Measurements from ENCODE around the gene PTPDC1.

PTPDC1 gene, protein sequence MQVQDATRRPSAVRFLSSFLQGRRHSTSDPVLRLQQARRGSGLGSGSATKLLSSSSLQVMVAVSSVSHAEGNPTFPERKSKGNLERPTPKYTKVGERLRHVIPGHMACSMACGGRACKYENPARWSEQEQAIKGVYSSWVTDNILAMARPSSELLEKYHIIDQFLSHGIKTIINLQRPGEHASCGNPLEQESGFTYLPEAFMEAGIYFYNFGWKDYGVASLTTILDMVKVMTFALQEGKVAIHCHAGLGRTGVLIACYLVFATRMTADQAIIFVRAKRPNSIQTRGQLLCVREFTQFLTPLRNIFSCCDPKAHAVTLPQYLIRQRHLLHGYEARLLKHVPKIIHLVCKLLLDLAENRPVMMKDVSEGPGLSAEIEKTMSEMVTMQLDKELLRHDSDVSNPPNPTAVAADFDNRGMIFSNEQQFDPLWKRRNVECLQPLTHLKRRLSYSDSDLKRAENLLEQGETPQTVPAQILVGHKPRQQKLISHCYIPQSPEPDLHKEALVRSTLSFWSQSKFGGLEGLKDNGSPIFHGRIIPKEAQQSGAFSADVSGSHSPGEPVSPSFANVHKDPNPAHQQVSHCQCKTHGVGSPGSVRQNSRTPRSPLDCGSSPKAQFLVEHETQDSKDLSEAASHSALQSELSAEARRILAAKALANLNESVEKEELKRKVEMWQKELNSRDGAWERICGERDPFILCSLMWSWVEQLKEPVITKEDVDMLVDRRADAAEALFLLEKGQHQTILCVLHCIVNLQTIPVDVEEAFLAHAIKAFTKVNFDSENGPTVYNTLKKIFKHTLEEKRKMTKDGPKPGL

DNA sequence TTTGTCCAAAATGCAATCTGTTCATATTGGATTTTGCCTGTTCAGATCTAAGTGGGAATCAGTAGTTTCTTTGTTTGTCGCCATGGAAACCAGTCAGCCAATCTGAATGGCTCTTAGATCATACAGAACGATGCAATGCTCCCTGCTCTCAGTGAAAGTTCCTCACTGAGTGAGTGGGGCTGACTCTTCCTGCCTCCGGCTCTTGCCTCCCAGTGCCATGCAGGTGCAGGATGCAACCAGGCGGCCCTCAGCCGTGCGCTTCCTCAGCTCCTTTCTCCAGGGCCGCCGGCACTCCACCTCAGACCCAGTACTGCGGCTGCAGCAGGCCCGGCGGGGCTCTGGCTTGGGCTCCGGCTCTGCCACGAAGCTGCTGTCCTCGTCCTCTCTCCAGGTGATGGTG lies at the start of gene PTPDC1:
Gene PTPDC1, plus strand, starts transcription at position 151 of the 400 bp plus-strand sequence. Its CDS starts 67 bp downstream, at position 218.
- TF ChIP-seq, protein P1, sequence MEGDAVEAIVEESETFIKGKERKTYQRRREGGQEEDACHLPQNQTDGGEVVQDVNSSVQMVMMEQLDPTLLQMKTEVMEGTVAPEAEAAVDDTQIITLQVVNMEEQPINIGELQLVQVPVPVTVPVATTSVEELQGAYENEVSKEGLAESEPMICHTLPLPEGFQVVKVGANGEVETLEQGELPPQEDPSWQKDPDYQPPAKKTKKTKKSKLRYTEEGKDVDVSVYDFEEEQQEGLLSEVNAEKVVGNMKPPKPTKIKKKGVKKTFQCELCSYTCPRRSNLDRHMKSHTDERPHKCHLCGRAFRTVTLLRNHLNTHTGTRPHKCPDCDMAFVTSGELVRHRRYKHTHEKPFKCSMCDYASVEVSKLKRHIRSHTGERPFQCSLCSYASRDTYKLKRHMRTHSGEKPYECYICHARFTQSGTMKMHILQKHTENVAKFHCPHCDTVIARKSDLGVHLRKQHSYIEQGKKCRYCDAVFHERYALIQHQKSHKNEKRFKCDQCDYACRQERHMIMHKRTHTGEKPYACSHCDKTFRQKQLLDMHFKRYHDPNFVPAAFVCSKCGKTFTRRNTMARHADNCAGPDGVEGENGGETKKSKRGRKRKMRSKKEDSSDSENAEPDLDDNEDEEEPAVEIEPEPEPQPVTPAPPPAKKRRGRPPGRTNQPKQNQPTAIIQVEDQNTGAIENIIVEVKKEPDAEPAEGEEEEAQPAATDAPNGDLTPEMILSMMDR (IDR thresholded peaks at IDR 0.05; ENCODE audit: control insufficient read depth, extremely low read depth, insufficient read depth) = no peak
- no peak within 1 kb of the TSS for H3K4me3 ChIP-seq (ENCODE audit: low read depth, low read length)
- DNase-seq (ENCODE audit: low read depth) = no peak

DNA sequence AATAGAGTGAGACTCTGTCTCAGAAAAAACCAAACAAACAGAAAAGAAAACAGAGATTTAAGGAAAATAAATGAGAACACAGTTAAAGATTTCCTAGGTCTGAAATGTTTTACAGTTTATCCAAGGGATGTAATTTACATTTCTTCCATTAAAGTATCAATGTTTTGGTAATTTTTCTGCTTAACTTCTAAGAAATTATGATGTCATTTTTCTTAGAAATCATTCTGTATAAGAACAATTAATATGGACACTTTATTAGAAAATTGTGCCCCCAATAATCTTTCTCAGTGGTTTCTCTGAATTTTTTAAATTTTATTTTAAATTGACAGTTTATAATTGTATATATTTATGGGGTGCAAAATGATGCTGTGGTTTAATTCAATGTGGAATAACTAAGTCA lies 49.8 kb upstream of the PTPDC1 start:
- TF ChIP-seq, protein P1 (IDR thresholded peaks at IDR 0.05; ENCODE audit: control insufficient read depth, extremely low read depth, insufficient read depth) = no peak
- no peak overlapping the region for H3K4me3 ChIP-seq (ENCODE audit: low read depth, low read length)
- DNase-seq (ENCODE audit: low read depth) = no peak

DNA sequence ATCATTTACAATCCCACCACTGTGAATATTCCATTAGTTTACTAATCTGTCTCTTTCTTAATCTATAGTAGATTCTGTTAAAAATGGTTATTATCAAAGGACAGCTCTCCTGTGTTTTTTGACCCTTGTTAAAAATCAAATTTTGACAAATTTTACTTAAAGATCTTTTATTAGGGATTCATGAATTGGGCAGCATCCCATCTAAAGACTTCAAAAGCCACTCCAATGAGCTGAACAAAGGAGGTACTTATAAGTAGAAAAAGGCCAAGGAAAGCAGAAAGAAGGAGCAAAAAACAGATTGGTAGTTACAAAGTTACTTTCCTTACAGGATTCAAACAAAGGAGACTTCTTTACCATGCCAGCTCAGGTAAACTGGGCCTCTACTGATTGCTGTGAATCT lies 44.5 kb upstream of the PTPDC1 start:
- DNase-seq (ENCODE audit: low read depth) = no peak
- TF ChIP-seq, protein P1 (IDR thresholded peaks at IDR 0.05; ENCODE audit: control insufficient read depth, extremely low read depth, insufficient read depth) = no peak
- H3K4me3 ChIP-seq (ENCODE audit: low read depth, low read length) = no peak overlapping the region

DNA sequence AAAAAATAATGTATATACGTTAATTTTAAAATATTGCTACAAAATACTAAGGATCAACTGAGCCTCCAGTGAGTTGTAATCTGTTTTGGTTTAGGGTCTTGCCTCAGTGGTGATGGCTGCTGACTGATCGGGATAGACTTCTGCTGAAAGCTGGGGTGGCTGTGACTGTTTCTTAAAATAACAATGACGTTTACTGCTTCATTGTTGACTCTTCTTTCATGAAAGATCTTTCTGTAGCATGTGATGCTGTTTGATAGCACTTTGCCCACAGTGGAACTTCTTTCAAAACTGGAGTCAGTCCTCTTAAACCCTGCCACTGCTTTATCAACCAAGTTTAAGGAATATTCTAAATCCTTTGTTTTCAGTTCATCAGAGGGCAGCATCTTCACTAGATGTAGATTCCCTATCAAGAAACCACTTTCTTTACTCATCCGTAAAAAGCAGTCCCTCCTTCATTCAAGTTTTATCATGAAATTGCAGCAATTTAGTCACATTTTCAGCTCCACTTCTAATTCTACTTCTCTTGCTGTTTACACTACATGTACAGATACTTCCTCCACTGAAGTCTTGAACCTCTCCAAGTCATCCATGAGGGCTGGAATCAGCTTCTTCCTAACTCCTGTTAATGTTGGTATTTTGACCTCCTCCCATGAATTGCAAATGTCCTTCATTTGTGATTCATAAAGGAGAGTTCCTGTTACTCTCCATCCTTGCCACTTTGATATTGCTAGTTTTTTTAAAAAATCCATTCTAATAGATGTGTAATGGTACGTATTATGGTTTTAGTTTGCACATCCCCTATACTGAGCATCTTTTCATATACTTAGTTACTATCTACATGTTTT lies 41.5 kb upstream of the PTPDC1 start:
- DNase-seq (ENCODE audit: low read depth) = no peak
- H3K4me3 ChIP-seq (ENCODE audit: low read depth, low read length) = no peak overlapping the region
- TF ChIP-seq, protein P1 (IDR thresholded peaks at IDR 0.05; ENCODE audit: control insufficient read depth, extremely low read depth, insufficient read depth) = no peak

DNA sequence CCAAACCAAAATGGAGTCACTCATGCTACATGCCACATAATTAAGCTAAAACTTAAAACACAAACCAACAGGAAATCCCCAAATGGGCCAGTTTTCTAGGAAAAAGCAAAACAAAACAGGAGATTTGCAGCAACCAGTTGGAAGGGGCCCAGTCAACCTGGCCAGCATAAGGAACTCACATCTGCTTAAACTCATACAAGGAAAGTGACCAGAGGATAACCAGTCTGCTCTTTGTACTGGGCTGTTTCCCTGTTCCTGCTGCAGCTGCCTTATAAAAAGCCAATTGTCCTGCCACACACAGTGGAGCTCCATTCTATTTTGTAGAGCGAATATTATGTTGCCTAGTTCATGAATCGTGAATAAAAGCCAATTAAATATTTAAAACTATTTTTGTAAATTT lies 29.5 kb upstream of the PTPDC1 start:
- no peak overlapping the region for H3K4me3 ChIP-seq (ENCODE audit: low read depth, low read length)
- no peak for DNase-seq (ENCODE audit: low read depth)
- TF ChIP-seq, protein P1 (IDR thresholded peaks at IDR 0.05; ENCODE audit: control insufficient read depth, extremely low read depth, insufficient read depth) = no peak

DNA sequence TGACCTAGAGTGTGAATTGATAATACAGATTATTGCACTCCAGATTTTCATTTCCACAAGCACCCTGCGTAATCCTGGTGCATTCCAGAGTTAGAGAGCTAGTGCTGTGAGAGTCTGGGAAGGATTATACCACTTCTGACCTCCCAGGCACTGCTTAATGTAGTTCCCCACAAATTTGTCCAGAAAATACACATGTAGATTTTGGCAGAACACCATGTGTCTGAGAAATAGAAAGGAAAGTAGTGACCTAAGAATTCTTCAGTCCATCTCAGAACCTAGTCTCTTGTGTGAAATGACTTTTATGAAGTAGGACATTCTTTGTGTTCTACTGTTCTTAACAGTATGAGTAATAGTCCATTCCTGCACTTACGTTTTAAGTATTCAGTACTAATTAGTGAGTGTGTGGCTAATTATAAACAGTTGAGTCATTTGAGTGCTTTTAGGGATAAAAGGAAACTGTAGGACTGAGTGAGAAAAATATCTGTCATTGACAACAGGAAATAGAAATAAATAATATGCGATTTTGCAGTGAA lies 27.8 kb upstream of the PTPDC1 start:
- peak; percentile 55 for DNase-seq (ENCODE audit: low read depth)

More for the DNA sequence above, 27.8 kb upstream of the PTPDC1 start:
- TF ChIP-seq, protein P1 (IDR thresholded peaks at IDR 0.05; ENCODE audit: control insufficient read depth, extremely low read depth, insufficient read depth) = no peak
- H3K4me3 ChIP-seq (ENCODE audit: low read depth, low read length) = no peak overlapping the region
